GM15510 (cell line): ENCODE measurements around the gene NDST1.

ENCODE experiments used
- POLR2A ChIP-seq: IDR thresholded peaks from 3 replicates; pipeline ENCODE4 v1.6.1; 2011; ENCODE audit warnings: borderline replicate concordance; ENCODE audit not compliant: insufficient read length; ENCODE audit errors: extremely low read depth

Gene NDST1

GRCh38 chr5:150511578-150512367 lies 3.8 kb downstream of the NDST1 start:
- no peak for TF ChIP-seq POLR2A

GRCh38 chr5:150512368-150512747 lies 4.4 kb downstream of the NDST1 start:
- TF ChIP-seq POLR2A: no peak

GRCh38 chr5:150513375-150514309 lies 5.7 kb downstream of the NDST1 start:
- TF ChIP-seq POLR2A: no peak

- TF ChIP-seq POLR2A: no peak
Measured at GRCh38 chr5:150514708-150515211, 6.8 kb downstream of the NDST1 start.

GRCh38 chr5:150515446-150515845 lies 7.5 kb downstream of the NDST1 start:
- TF ChIP-seq POLR2A: no peak

GRCh38 chr5:150516011-150516410 lies 8.1 kb downstream of the NDST1 start:
- no peak for TF ChIP-seq POLR2A

- TF ChIP-seq POLR2A: no peak
Measured at GRCh38 chr5:150517272-150518152, 9.6 kb downstream of the NDST1 start.

GRCh38 chr5:150519560-150519945 lies 11.6 kb downstream of the NDST1 start:
- TF ChIP-seq POLR2A: no peak

GRCh38 chr5:150519978-150520377 lies 12.0 kb downstream of the NDST1 start:
- TF ChIP-seq POLR2A: no peak

- TF ChIP-seq POLR2A: no peak
Measured at GRCh38 chr5:150520747-150521521, 13.0 kb downstream of the NDST1 start.

- no peak for TF ChIP-seq POLR2A
Measured at GRCh38 chr5:150521522-150521817, 13.5 kb downstream of the NDST1 start.

GRCh38 chr5:150521939-150522503 lies 14.1 kb downstream of the NDST1 start:
- TF ChIP-seq POLR2A: no peak
